MM.1S (cell line): ENCODE results near the gene OPRL1.

Experiments
- DNase-seq: peaks from one replicate; pipeline ENCODE4 v3.0.0-alpha.2; 2015
- H2AFZ ChIP-seq: fragments of 300-600 bp; sonication (generic); 2 replicates; pipeline ENCODE4 v1.6.0; 2016; ENCODE audit warnings: antibody characterized with exemption, low read length
- H3F3A ChIP-seq: fragments of 300-600 bp; sonication (generic); 2 replicates; pipeline ENCODE4 v1.6.1; 2016; ENCODE audit warnings: mild to moderate bottlenecking, antibody characterized with exemption, low read length, moderate library complexity, mixed read lengths; ENCODE audit not compliant: insufficient read depth
- H3K27ac ChIP-seq: fragments of 300-600 bp; sonication (generic); 2 replicates; pipeline ENCODE4 v1.5.1; 2016; ENCODE audit warnings: mild to moderate bottlenecking, low read length
- H3K27me3 ChIP-seq: fragments of 300-600 bp; sonication (generic); replicated peaks from 2 replicates; pipeline ENCODE4 v1.6.0; 2016; ENCODE audit warnings: low read length; ENCODE audit not compliant: insufficient read depth
- H3K36me3 ChIP-seq: fragments of 300-600 bp; sonication (generic); replicated peaks from 2 replicates; pipeline ENCODE4 v1.6.1; 2016; ENCODE audit warnings: mild to moderate bottlenecking, low read length, mixed read lengths; ENCODE audit not compliant: insufficient read depth
- H3K4me1 ChIP-seq: fragments of 300-600 bp; sonication (generic); 2 replicates; pipeline ENCODE4 v1.6.1; 2016; ENCODE audit warnings: low read length, mixed read lengths
- H3K4me2 ChIP-seq: fragments of 300-600 bp; sonication (generic); 2 replicates; pipeline ENCODE4 v1.6.0; 2016; ENCODE audit warnings: low read depth, low read length
- H3K4me3 ChIP-seq: fragments of 300-600 bp; sonication (generic); 2 replicates; pipeline ENCODE4 v1.5.1; 2016; ENCODE audit warnings: low read length, mixed read lengths
- H3K79me2 ChIP-seq: fragments of 300-600 bp; sonication (generic); 2 replicates; pipeline ENCODE4 v1.6.1; 2016; ENCODE audit warnings: mixed run types, low read length, mixed read lengths
- H3K9ac ChIP-seq: fragments of 300-600 bp; sonication (generic); 2 replicates; pipeline ENCODE4 v1.6.1; 2016; ENCODE audit warnings: low read length, mixed read lengths
- H3K9me2 ChIP-seq: fragments of 300-600 bp; sonication (generic); replicated peaks from 2 replicates; pipeline ENCODE4 v1.6.1; 2016; ENCODE audit warnings: mild to moderate bottlenecking, low read length, mixed read lengths; ENCODE audit not compliant: insufficient read depth
- H3K9me3 ChIP-seq: fragments of 300-600 bp; sonication (generic); replicated peaks from 2 replicates; pipeline ENCODE4 v1.6.1; 2016; ENCODE audit warnings: mild to moderate bottlenecking, low read length, mixed read lengths; ENCODE audit not compliant: insufficient read depth
- H4K20me1 ChIP-seq: fragments of 300-600 bp; sonication (generic); 2 replicates; pipeline ENCODE4 v1.6.1; 2016; ENCODE audit warnings: mild to moderate bottlenecking, low read length, moderate library complexity, mixed read lengths; ENCODE audit not compliant: insufficient read depth
- EZH2 ChIP-seq: fragments of 300-600 bp; sonication (generic); optimal IDR thresholded peaks from 2 replicates; pipeline ENCODE3; 2017; ENCODE audit warnings: low read depth, mild to moderate bottlenecking, antibody characterized with exemption, low read length, mixed read lengths
- EZH2phosphoT487 ChIP-seq: fragments of 300-600 bp; sonication (generic); IDR thresholded peaks from 2 replicates; pipeline ENCODE4 v1.6.1; 2018; ENCODE audit warnings: antibody characterized with exemption, low read length
- TF ChIP-seq, protein P1 (sequence below): fragments of 300-600 bp; sonication (generic); IDR thresholded peaks from 2 replicates; pipeline ENCODE4 v1.5.1; 2016; ENCODE audit warnings: antibody characterized with exemption, low read length, mixed read lengths

OPRL1 gene

DNA sequence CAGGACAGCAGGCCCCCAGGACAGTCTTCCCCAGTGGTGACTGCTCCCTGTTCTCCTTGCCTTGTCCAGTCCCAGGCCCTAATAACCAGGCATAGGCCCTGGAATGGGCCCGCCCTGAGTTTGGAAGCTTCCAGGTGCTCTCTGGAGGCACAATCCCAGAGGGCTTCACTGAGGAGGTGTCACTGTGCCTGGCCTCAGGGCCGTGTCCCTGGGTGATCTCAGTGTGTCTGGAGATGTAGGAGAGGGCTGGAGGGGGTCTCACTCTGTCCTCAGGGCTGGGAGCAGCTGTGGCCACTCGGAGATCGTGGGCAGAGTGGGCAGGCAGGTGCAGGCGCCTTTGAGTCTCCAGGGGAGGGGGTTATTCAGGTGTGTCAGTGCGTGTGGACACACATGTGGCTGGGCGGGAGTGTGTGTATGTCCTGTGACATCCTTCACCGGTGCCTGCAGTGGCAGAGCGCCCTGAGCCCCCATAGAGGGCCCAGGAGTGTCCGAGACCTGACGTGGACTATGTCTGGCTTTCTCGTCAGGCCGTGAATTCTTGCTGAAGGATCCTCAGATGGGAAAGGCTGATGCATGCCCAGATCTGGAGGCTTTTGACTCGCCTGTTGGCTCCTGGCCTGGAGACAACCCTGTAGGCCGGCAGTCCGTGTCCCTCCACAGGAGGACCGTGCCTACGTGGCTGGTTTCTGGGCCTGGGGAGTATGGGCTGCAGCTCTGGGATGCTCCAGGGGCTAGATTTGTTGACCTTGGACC is 33.0 kb downstream of the OPRL1 start:
- Histone ChIP-seq H3K9ac (no peak overlapping the region), H3K27me3 (peaks cover 91% of the 10 kb centered on the region), H2AFZ (no peak overlapping the region), H3F3A (no peaks in the 10 kb centered on the region), H3K9me2 (no peaks in the 10 kb centered on the region), H3K4me3 (no peak overlapping the region), H3K79me2 (no peaks in the 10 kb centered on the region), H3K4me2 (no peak overlapping the region), H4K20me1 (no peaks in the 10 kb centered on the region), H3K4me1 (no peaks in the 10 kb centered on the region), H3K27ac (no peak overlapping the region), H3K36me3 (no peaks in the 10 kb centered on the region), H3K9me3 (no peaks in the 10 kb centered on the region)
- TF ChIP-seq EZH2 = no peak
- TF ChIP-seq, protein P1, sequence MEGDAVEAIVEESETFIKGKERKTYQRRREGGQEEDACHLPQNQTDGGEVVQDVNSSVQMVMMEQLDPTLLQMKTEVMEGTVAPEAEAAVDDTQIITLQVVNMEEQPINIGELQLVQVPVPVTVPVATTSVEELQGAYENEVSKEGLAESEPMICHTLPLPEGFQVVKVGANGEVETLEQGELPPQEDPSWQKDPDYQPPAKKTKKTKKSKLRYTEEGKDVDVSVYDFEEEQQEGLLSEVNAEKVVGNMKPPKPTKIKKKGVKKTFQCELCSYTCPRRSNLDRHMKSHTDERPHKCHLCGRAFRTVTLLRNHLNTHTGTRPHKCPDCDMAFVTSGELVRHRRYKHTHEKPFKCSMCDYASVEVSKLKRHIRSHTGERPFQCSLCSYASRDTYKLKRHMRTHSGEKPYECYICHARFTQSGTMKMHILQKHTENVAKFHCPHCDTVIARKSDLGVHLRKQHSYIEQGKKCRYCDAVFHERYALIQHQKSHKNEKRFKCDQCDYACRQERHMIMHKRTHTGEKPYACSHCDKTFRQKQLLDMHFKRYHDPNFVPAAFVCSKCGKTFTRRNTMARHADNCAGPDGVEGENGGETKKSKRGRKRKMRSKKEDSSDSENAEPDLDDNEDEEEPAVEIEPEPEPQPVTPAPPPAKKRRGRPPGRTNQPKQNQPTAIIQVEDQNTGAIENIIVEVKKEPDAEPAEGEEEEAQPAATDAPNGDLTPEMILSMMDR = no peak
- no peak for TF ChIP-seq EZH2phosphoT487
- no peak for DNase-seq

DNA sequence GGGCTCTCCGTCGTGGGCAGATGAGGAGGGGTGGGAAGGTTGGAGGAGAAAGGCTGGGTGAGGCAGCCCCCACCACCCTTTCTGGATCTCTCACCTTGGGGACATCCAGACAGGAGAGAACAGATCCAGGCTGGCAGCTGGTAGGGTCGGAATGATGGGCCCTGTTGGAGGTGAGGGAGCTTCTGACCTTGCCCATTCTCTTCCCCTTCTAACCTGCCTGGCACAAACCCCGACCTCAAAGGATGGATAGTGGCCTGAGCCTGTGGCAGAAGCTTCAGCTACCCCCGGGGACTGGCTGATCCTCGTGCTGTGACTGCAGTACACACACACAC is 33.5 kb downstream of the OPRL1 start:
- Histone ChIP-seq H3K27ac (no peak overlapping the region), H3K9me2 (no peaks in the 10 kb centered on the region), H3K4me3 (no peak overlapping the region), H2AFZ (no peak overlapping the region), H3K36me3 (no peaks in the 10 kb centered on the region), H3F3A (no peaks in the 10 kb centered on the region), H3K27me3 (peaks cover 86% of the 10 kb centered on the region), H3K9me3 (no peaks in the 10 kb centered on the region), H3K79me2 (no peaks in the 10 kb centered on the region), H3K4me2 (no peak overlapping the region), H4K20me1 (no peaks in the 10 kb centered on the region), H3K9ac (no peak overlapping the region), H3K4me1 (no peaks in the 10 kb centered on the region)
- no peak for DNase-seq
- no peak for TF ChIP-seq EZH2
- TF ChIP-seq, protein P1 = no peak
- no peak for TF ChIP-seq EZH2phosphoT487

DNA sequence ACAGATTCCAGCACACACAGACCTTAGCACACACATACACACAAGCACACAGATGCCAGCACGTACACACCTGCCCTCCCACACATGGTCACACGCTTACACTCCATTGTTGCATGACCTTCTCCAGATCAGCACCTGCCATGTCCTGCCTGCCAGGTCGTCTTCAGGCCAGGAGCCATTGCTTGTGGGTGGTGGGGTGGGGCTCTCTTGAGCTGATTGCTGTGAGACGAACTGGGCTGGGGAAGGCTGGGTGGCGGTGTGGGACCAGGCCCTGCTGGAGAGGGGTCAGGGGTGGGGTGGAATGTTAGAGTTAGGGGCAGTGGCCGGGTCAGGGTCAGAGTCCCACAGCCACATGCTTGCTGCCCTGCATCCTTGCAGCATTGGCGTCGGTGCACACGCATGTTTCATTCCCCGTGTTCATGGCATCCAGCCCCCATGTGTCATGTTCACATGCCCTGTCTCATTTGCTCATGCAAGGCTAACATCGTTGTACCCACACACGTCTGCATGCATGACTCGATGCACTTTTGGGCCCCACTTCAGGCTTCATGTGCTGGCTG is 34.0 kb downstream of the OPRL1 start:
- no peak overlapping the region for H3K4me2 ChIP-seq

More for the DNA sequence above, 34.0 kb downstream of the OPRL1 start:
- TF ChIP-seq, protein P1 = no peak
- TF ChIP-seq EZH2phosphoT487 (no peak), EZH2 (no peak)
- H3K27me3 ChIP-seq = peaks cover 82% of the 10 kb centered on the region
- DNase-seq = no peak
- no peak overlapping the region for H2AFZ ChIP-seq
- H3K4me3 ChIP-seq = no peak overlapping the region
- H3K9ac ChIP-seq = no peak overlapping the region
- H3K9me2 ChIP-seq = no peaks in the 10 kb centered on the region
- H3K79me2 ChIP-seq = no peaks in the 10 kb centered on the region
- H3K4me1 ChIP-seq = no peaks in the 10 kb centered on the region
- H3F3A ChIP-seq = no peaks in the 10 kb centered on the region
- H3K9me3 ChIP-seq = no peaks in the 10 kb centered on the region
- H4K20me1 ChIP-seq = no peaks in the 10 kb centered on the region
- no peaks in the 10 kb centered on the region for H3K36me3 ChIP-seq
- no peak overlapping the region for H3K27ac ChIP-seq
